Measurements from ENCODE around the gene CHKA.
A peak's percentile ranks its signal among the peaks of the same experiment; 100 is the strongest.

The CHKA gene

DNA sequence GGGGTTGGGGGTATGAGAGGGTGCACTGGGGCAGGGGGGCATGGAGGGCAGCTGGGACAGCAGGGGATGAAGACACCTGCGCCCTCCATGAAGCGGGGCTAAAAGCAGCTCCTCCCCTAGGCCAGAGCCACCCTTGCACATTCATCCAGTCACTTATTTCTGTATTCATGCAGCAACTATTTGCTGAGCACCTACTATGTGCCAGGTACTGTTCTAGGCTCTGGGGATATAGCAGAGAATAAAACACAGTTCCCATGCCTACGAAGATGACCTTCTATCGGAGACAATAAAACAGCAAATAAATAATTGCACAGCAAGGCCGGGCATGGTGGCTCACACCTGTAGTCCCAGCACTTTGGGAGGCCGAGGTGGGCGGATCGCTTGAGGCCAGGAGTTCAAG is 105.7 kb downstream of the CHKA start:
- no peak for DNase-seq (ENCODE audit: low read depth in 1 of 2, low spot score in 1 of 2)

GRCh38 chr11:68014947-68015447 is 106.2 kb downstream of the CHKA start:
- no peak for DNase-seq (ENCODE audit: low read depth in 1 of 2, low spot score in 1 of 2)

- DNase-seq (ENCODE audit: low read depth in 1 of 2, low spot score in 1 of 2): no peak
Measured at GRCh38 chr11:68014157-68014946, 106.8 kb downstream of the CHKA start.

DNA sequence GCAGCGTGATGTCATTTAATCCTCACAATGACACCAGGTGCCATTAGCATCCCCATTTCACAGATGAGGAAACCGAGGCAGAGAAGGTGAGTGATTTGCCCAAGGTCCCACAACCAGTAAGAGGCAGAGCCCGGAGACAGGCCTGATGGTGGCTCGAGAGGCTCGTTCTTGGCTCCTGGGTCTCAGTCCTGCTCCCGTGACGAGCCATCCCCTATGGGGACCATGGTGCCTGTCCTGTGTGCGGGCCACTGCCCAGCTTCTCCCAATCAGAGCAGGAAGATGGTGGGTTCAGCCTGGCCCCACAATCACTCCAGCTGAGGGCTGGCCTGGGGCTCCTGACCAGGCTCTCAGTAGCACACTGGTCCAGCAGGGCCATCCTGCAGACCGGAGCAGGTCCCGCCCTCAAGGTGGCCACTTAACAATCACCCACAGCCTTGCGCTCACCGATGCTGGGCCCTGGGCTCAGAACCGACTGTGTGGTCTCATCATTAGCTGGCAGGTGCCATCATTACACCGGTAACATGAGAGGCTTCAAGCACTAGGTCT is 107.5 kb downstream of the CHKA start:
- no peak for DNase-seq (ENCODE audit: low read depth in 1 of 2, low spot score in 1 of 2)

DNA sequence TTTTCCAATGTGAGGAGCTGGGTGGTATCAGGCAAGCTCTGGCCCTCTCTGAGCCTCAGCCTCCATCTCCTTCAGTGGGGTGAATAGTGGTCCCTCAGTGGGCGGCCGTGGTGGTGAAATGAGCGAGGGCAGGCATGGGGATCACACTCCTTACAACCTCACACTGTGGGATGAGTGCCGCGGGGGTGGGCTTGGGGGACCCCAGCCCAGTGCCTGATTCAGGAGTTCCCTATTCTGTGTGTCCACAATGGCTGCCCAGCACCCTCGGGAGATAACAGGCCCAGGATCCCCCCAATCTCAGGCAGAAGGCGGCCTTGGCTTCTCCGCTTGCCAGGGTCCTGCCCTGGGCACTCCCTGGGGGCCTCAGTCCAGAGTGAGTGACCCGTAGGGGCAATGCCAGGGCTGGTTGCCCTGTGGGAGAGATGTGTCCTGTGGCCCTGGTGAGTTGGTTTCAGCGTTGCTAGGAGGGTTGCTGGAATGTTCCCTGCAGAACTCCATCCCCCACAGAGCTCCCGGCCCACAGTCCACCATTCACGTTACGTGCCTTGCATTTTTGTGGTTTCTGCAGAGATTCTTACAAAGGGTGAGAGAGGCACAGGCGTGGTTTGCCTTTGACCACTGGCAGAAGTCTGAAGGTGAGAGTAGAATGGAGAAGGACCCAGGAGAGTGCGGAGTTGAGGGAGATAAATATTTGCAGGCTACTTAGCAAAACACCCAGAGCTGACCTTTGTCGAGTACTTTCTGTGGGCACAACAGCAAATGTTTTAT is 108.2 kb downstream of the CHKA start:
- no peak for DNase-seq (ENCODE audit: low read depth in 1 of 2, low spot score in 1 of 2)

- DNase-seq (ENCODE audit: low read depth in 1 of 2, low spot score in 1 of 2): no peak
Measured at GRCh38 chr11:68012044-68012842, 108.9 kb downstream of the CHKA start.

DNA sequence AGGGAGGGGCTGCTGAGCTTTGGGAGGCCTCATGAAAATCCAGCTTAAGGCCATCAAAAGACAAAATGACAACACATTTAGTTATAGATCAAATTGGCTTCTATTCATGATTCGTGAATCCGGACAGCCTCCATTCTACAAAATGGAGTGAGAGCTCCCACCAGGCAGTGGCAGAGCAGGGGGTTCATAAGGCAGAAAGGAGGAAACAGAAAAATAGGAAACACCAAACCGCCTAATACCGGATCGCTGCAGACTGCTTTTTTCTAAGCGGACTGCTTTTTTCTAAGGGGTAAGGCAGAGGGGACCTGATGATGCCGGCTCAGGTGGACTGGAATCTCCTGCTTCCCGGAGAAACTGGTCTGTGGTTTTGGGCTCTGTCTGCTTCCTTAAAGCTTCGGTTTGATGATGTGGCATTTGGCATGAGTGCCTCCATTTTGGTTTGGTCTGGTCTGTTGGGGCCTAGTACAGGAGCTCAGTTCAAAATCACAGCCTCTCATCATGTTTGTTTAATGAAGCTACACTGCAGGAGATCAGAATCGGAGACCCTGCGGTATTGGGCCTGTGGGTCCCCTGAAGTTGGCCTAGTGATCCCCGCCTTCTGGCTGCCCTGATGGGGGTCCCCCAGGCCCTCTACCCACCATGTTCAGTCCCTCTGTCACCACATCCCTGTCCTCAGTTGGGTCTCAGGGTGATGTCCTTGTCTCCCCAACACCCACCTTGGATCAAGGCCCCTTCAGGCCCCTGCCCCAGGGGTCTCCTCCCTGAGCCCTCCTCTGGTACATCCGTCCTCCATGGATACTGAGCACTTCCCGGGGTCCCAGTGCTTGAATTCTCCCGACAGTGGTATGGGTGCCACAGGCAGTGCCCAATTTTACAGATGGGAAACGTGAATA is 109.9 kb downstream of the CHKA start:
- DNase-seq (ENCODE audit: low read depth in 1 of 2, low spot score in 1 of 2): no peak

- DNase-seq (ENCODE audit: low read depth in 1 of 2, low spot score in 1 of 2): no peak
Measured at GRCh38 chr11:68010090-68011041, 110.8 kb downstream of the CHKA start, which contains the start of gene ALDH3B1. ALDH3B1 (plus strand) TSS chr11:68010327; CDS start chr11:68015298, 4,971 bp downstream.

DNA sequence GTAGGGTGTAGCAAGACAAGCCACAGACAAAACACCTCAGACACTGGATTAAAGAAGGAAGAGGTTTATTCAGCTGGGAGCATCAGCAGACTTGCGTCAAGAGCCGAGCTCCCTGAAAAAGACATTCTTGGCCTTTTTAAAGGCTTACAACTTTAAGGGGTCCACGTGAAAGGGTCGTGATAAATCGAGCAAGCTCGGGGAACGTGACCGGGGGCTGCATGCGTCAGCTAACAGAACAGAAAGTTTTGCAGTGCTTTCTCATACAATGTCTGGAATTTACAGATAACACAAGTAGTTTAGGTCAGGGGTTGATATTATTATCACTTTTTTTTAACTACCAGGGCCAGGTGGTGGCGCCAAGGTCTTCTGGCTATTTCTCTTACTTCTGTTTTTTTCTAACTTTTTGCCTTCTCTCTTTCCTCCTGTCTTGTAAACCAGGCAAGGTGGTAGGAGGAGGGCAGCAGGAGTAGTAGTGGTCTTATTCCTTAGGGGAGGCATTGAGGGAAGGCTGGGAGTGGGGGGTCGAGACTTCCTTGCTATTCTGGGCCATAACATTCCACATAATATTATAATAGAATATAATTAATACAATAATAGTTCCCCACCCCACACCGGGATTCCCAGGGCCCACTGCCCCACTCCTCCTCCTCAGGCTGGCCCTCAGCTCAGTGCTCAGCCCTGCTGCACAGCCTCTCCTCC is 111.6 kb downstream of the CHKA start:
- DNase-seq (ENCODE audit: low read depth in 1 of 2, low spot score in 1 of 2): no peak

- no peak for DNase-seq (ENCODE audit: low read depth in 1 of 2, low spot score in 1 of 2)
Measured at GRCh38 chr11:68008381-68009337, 112.5 kb downstream of the CHKA start.

DNA sequence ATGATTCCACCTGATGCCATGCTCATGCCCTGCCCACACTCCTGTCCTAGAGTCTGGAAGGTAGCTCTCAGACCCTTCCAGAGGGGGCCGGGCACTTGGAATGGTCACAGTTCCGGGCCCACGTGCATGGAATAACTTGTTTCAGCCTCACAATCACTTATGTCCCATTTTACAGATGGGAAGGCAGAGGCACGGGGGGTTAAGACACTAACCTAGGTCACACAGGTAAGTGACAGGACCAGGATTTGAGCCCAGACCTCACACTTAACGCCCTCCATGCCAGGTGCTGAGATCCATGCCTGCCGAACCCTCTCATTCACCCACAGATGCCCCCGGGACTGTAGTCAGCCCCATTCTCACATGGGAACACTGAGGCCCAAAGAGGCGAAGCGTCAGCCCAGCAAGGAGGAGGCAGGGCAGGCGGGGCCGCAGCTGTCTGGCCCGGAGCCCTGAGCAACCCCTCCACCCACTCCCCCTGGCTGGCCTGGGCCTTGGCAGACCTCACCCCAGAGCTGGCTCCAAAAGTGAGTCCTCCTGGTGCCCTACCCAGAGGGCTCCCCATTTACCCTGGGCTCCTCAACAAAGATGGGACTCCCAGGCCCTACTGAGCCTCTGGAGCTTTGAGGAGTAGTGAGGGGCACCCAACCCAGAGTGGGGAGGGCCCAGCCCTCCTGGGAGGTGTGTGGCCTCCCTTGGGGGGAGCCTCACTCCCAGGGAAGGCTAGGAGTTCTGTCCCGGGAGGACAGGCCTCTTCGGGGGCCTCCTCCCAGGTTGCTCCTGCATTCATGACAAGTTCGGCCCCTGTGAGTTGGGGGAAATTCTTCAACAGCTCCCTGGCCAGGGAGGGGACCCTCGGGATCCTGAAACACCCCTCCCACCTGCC is 113.4 kb downstream of the CHKA start:
- DNase-seq (ENCODE audit: low read depth in 1 of 2, low spot score in 1 of 2): no peak

DNA sequence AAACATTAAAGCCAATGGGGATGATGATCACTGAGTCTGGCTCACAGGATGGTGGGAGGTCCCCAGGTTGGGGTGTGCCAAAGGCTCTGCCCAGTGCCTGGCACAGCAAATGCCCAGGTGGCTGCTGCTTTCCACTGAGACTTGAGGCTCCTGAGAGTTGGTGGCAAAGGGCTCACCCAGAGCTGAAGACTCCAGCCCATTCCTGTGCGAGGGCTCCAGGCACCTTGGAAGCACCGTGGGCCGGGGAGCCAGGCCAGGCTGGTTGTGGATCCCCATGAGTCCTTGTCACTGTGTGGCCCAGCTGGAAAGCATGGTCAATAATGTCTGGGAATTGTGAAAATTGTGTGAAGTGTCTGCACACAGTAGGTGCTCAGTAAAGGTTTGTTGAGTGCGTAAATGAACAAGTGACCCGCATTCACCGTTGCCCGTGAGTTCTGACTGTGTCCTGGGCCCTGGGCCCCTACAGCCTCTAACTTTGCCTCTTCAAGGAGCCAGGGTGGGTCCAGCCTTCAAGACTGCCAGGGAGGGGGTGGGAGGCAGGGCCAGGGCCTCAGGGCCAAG is 114.5 kb downstream of the CHKA start:
- DNase-seq (ENCODE audit: low read depth in 1 of 2, low spot score in 1 of 2): no peak

- no peak for DNase-seq (ENCODE audit: low read depth in 1 of 2, low spot score in 1 of 2)
Measured at GRCh38 chr11:68004551-68005335, 116.4 kb downstream of the CHKA start.

GRCh38 chr11:68003846-68004550 is 117.2 kb downstream of the CHKA start, which contains the start of gene UNC93B1:
UNC93B1 (minus strand) TSS chr11:68004097; CDS start chr11:68004043, 54 bp downstream.
- DNase-seq (ENCODE audit: low read depth in 1 of 2, low spot score in 1 of 2): peak; percentile 54 to 67
